ENCODE measurements around the gene IFT43. TPM values are rescaled to one million over a fixed set of nuclear protein-coding genes. Genes with fewer than 3 reads are reported as not detected.
"Not testable (repeated sequence)": the region's sequence is repeated elsewhere in the genome, so short reads cannot be mapped to it uniquely, and the experiment has no call there.

IFT43 gene
- total RNA-seq, 1 donor = 26.8 TPM

DNA sequence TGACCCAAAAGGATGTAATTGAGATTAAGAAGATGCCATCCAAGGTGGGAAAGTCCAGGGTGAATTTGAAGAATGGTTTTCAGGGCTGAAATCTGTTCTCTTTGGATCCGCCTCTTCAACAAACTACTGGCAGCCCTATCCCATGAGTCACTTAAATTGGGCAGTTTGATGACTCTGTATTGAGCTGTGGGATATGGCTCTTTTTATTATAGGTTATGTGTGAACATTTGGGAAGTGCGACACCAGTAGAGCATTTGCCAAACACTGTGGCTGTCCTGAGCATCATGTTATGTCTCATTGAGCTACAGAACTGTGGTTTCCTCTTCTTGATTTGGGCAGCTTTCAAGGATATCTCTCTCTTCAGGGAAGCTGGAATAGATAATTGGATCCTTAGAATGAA is 22.3 kb downstream of the IFT43 start:
- peak; percentile 14 for DNase-seq (ENCODE audit: low read depth)
- TF ChIP-seq, protein P1, sequence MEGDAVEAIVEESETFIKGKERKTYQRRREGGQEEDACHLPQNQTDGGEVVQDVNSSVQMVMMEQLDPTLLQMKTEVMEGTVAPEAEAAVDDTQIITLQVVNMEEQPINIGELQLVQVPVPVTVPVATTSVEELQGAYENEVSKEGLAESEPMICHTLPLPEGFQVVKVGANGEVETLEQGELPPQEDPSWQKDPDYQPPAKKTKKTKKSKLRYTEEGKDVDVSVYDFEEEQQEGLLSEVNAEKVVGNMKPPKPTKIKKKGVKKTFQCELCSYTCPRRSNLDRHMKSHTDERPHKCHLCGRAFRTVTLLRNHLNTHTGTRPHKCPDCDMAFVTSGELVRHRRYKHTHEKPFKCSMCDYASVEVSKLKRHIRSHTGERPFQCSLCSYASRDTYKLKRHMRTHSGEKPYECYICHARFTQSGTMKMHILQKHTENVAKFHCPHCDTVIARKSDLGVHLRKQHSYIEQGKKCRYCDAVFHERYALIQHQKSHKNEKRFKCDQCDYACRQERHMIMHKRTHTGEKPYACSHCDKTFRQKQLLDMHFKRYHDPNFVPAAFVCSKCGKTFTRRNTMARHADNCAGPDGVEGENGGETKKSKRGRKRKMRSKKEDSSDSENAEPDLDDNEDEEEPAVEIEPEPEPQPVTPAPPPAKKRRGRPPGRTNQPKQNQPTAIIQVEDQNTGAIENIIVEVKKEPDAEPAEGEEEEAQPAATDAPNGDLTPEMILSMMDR (IDR thresholded peaks at IDR 0.05; ENCODE audit: insufficient read depth, low read length) = no peak
- H3K4me3 ChIP-seq (ENCODE audit: low read depth, low read length) = no peak overlapping the region

DNA sequence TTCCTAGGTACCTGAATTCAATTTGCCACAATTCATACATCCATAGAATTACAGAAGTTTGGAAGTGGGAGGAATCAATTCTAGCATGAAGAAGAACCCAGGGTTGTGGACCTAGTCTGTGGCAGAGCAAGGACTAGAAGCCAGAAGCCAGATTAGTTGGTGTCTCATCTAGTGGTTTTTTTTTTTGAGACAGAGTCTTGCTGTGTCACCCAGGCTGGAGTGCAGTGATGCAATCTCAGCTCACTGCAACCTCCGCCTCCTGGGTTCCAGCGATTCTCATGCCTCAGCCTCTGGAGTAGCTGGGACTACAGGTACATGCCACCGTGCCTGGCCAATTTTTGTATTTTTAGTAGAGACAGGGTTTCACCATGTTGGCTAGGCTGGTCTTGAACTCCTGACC is 24.1 kb downstream of the IFT43 start:
- not testable (repeated sequence) for H3K4me3 ChIP-seq (ENCODE audit: low read depth, low read length); DNase-seq (ENCODE audit: low read depth)

DNA sequence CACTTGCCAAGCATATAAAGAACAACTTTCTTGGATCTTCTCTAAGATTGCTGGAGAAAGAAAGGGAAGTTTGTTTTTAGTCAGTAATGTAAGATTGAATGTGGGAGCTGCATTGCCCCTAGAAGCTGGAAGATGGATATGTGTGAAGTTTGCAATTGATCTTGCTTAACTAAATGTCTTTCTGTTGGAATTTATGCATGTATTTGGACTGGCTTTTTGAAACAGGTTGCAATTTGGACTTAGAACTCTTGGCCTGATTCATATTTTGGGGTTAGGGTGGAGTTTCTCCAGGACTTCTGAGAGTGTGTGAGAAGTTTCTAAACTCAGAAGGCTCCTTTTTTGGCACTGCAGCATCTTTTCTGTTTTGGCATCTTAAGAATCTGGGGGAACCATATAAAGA is 26.4 kb downstream of the IFT43 start:
- no peak for DNase-seq (ENCODE audit: low read depth)
- TF ChIP-seq, protein P1 (IDR thresholded peaks at IDR 0.05; ENCODE audit: insufficient read depth, low read length) = no peak
- no peak overlapping the region for H3K4me3 ChIP-seq (ENCODE audit: low read depth, low read length)

DNA sequence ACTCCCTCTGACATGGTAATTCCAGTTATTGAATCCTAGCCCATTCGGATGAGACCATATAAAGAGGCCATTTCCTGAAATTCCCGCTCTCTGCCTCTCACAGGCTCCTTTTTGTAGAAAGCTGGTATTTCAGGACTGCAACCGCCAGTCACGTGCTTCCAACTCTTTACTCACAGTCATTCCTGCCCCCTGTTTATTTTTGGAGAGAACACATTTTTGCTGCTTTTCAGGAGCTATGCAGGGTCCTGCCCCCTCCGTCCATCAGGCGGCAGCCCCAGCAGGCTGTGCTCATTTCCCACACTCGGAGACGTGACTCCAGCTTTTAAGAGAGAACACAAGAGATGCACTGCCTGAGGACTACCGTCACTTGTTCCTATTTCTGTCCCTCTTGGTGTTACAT is 26.8 kb downstream of the IFT43 start:
- no peak overlapping the region for H3K4me3 ChIP-seq (ENCODE audit: low read depth, low read length)
- DNase-seq (ENCODE audit: low read depth) = peak; percentile 16
- TF ChIP-seq, protein P1 (IDR thresholded peaks at IDR 0.05; ENCODE audit: insufficient read depth, low read length) = no peak

DNA sequence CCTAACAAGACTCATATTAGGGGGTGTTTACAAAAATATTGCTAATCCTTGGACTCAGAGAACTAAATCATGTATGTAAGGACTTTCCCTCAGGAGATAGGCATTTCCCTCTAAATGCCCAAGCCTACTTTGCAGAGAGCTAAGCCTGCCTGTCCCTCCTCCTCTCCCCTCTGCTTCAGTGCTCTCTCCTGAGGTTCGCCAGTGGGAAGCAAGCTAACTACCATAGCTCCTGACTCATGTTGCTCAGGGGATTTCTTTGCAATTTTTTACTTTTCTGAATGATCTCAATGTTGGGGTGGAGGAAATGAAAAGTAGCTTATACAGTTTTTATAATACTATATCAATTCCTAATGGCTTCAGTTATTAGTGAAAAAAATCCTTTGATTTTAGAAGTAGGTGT is 29.6 kb downstream of the IFT43 start:
- DNase-seq (ENCODE audit: low read depth) = no peak
- TF ChIP-seq, protein P1 (IDR thresholded peaks at IDR 0.05; ENCODE audit: insufficient read depth, low read length) = no peak
- no peak overlapping the region for H3K4me3 ChIP-seq (ENCODE audit: low read depth, low read length)

DNA sequence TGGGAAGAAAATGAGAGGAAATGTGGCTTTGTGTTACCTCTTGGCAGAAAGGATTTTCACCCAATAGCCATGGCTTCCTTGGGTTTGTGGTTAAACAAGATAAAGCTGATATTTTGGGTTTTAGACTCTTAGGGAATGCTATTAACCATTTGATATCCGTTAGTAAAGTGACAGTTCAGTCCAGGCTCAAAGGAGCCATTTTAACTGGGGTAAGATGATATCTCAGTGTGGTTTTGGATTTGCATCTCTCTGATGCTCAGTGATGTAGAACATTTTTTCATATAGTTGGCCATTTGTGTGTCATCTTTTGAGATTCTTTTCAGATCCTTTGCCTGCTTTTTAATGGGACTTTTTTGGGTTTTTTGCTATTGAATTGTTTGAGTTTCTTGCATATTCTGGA is 30.1 kb downstream of the IFT43 start:
- TF ChIP-seq, protein P1 (IDR thresholded peaks at IDR 0.05; ENCODE audit: insufficient read depth, low read length) = no peak
- H3K4me3 ChIP-seq (ENCODE audit: low read depth, low read length) = no peak overlapping the region
- DNase-seq (ENCODE audit: low read depth) = no peak

DNA sequence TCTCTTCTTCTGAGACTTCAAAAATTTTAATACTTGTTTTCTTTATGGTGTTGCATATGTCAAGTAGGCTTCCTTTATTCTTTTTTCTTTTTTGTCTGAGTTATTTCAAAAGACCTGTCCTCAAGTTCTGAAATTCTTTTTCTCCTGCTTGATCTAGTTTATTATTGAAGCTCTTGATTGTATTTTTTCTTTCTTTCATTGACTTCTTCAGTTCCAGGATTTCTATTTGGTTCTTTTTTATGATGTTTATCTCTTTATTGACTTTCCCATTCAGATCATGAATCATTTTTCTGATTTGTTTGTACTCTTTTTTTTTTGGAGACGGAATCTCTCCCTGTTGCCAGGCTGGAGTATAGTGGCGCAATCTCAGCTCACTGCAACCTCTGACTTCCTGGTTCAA is 34.1 kb downstream of the IFT43 start:
- H3K4me3 ChIP-seq (ENCODE audit: low read depth, low read length) = no peak overlapping the region
- TF ChIP-seq, protein P1 (IDR thresholded peaks at IDR 0.05; ENCODE audit: insufficient read depth, low read length) = no peak
- DNase-seq (ENCODE audit: low read depth) = no peak
